Endothelial cell of umbilical vein (primary cell): ENCODE results near the gene TAP2.

Experiments used
- CTCF ChIP-seq, 2 donors: IDR thresholded peaks; 1 replicate in 1 of 2; 2 replicates in 1 of 2; pipeline ENCODE4 v1.5.1; 2011; ENCODE audit warnings: low read length in 2 of 2, mild to moderate bottlenecking in 2 of 2, moderate library complexity in 2 of 2, control low read depth in 1 of 2, inconsistent platforms in 1 of 2, low read depth in 1 of 2; ENCODE audit not compliant: insufficient read depth in 1 of 2; ENCODE audit errors: extremely low read depth in 1 of 2
- EZH2 ChIP-seq: IDR thresholded peaks from 2 replicates; pipeline ENCODE4 v1.6.1; 2012; ENCODE audit warnings: borderline replicate concordance, low read depth, mild to moderate bottlenecking, moderate library complexity, low read length, inconsistent platforms; ENCODE audit not compliant: severe bottlenecking

GRCh38 chr6:32833664-32834063, 4.9 kb downstream of the TAP2 start:
- TF ChIP-seq EZH2, result no peak
- TF ChIP-seq CTCF (IDR thresholded peaks at IDR 0.05; ENCODE audit: extremely low read depth in 1 of 2, insufficient read depth in 1 of 2, low read depth in 1 of 2, low read length in 2 of 2), result no peak
